GM23338 (cell line): Measurements from ENCODE around the gene LRMDA.

ENCODE experiments used
- CREB1 ChIP-seq: fragments of 250-450 bp; sonication (Bioruptor Pico); IDR thresholded peaks from 2 replicates; pipeline ENCODE4 v1.5.0; 2020; ENCODE audit warnings: low read depth, mild to moderate bottlenecking, moderate library complexity
- EZH2 ChIP-seq: fragments of 200-600 bp; sonication (generic); IDR thresholded peaks from one replicate; pipeline ENCODE4 v1.8.0; 2017; ENCODE audit warnings: antibody characterized with exemption, mild to moderate bottlenecking, low read depth; ENCODE audit not compliant: unreplicated experiment
- POLR2AphosphoS5 ChIP-seq: IDR thresholded peaks from 2 replicates; pipeline ENCODE4 v1.6.1; 2016; ENCODE audit warnings: antibody characterized with exemption, low read depth
- TF ChIP-seq, protein P1 (sequence below), 2 experiments: fragments of 200-600 bp in 1 of 2; sonication (generic) in 1 of 2; conservative IDR thresholded peaks; 2 replicates each; pipeline versions ENCODE4 v1.5.1 to v1.6.1; 2016 to 2017; ENCODE audit warnings: antibody characterized with exemption in 2 of 2, low read depth in 2 of 2, mild to moderate bottlenecking in 2 of 2, moderate library complexity in 1 of 2

DNA sequence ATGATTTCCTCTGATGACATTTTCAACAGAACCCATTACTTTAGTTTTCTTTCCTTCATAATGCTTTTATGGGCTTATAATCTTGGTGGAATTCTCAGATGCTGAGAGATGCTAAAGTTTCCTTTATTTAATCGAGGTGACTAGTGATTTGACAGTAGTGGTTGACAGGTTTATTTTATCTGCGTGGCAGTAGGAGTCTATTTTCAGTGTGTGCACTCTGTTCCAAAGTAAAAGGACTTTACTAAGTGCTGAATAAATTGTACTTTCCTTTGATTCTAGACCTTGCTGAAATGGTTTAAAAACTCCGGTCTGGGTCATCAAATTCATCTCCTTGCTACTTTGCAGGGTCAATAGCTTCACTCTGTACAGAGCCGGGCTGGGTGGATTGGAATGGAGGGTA is 900.3 kb downstream of the LRMDA start:
- no peak for TF ChIP-seq POLR2AphosphoS5
- no peak for TF ChIP-seq EZH2
- TF ChIP-seq, protein P1, sequence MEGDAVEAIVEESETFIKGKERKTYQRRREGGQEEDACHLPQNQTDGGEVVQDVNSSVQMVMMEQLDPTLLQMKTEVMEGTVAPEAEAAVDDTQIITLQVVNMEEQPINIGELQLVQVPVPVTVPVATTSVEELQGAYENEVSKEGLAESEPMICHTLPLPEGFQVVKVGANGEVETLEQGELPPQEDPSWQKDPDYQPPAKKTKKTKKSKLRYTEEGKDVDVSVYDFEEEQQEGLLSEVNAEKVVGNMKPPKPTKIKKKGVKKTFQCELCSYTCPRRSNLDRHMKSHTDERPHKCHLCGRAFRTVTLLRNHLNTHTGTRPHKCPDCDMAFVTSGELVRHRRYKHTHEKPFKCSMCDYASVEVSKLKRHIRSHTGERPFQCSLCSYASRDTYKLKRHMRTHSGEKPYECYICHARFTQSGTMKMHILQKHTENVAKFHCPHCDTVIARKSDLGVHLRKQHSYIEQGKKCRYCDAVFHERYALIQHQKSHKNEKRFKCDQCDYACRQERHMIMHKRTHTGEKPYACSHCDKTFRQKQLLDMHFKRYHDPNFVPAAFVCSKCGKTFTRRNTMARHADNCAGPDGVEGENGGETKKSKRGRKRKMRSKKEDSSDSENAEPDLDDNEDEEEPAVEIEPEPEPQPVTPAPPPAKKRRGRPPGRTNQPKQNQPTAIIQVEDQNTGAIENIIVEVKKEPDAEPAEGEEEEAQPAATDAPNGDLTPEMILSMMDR (conservative IDR thresholded peaks at IDR 0.05; ENCODE audit: low read depth in 2 of 2) = no peak
- no peak for TF ChIP-seq CREB1
